KOPT-K1 (cell line): ENCODE results near the gene AGO3.

Experiments
- H3K27ac ChIP-seq: fragments of 200-600 bp; sonication (generic); 2 replicates; pipeline ENCODE4 v1.5.1; 2016; ENCODE audit warnings: antibody characterized with exemption, mild to moderate bottlenecking, low read depth, low read length; ENCODE audit not compliant: poor library complexity, severe bottlenecking
- H3K36me3 ChIP-seq: fragments of 200-600 bp; sonication (generic); 2 replicates; pipeline ENCODE4 v1.5.1; 2017; ENCODE audit warnings: antibody characterized with exemption, mild to moderate bottlenecking, low read length, moderate library complexity; ENCODE audit not compliant: insufficient read depth
- H3K9me3 ChIP-seq: fragments of 200-600 bp; sonication (generic); 2 replicates; pipeline ENCODE4 v1.5.1; 2017; ENCODE audit warnings: antibody characterized with exemption, low read length, mild to moderate bottlenecking; ENCODE audit not compliant: insufficient read depth, poor library complexity, severe bottlenecking

Gene AGO3

DNA sequence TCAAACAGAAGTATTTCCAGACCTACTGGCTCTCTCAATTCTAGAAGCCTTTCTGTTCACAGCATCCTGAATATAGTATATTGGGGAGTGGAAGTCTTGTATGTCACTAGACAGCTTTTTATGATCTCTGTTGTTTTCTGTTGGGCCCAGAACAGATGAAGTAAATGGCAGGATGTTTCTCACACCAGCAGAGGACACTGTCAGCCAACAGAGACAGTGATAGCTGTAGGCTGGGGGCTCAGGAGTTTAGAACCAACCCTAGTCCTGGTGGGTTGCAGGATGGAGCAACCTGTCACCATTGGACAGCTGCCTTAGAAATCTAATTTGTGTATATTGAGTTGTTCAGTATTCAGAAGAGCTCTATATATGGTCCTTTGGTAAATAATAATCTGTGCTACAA is 31.0 kb upstream of the AGO3 start:
- Histone ChIP-seq H3K27ac (no peak overlapping the region), H3K9me3 (no peaks in the 10 kb centered on the region), H3K36me3 (peaks cover 95% of the 10 kb centered on the region)

- H3K36me3 ChIP-seq = peaks cover 92% of the 10 kb centered on the region
- H3K9me3 ChIP-seq = no peaks in the 10 kb centered on the region
- H3K27ac ChIP-seq = no peak overlapping the region
Measured at GRCh38 chr1:35901235-35901634, 29.7 kb upstream of the AGO3 start.

GRCh38 chr1:35902671-35903070 is 28.2 kb upstream of the AGO3 start:
- Histone ChIP-seq H3K36me3 (peaks cover 92% of the 10 kb centered on the region), H3K9me3 (no peaks in the 10 kb centered on the region), H3K27ac (no peak overlapping the region)

- Histone ChIP-seq H3K27ac (no peak overlapping the region), H3K9me3 (no peaks in the 10 kb centered on the region), H3K36me3 (peaks cover 94% of the 10 kb centered on the region)
Measured at GRCh38 chr1:35914717-35915116, 16.2 kb upstream of the AGO3 start.

DNA sequence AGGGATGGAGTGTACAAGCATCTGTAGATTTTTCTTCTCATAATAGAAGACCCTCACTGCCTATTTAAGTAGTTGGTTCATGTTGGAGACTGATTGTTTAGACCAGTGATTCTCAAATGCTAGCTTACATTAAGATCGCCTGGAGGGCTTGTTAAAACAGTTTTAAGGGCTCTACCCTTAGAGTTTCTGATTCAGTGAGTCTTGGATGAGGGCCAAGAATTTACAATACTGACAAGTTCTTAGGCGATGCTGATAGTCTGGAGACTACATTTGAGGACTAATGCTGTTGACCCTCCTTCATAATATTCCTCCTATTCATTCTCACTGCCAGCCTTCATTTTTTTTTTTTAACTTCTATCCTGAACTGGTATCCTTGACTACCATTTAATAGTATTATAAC is 15.2 kb upstream of the AGO3 start:
- Histone ChIP-seq H3K9me3 (no peaks in the 10 kb centered on the region), H3K27ac (no peak overlapping the region), H3K36me3 (peaks cover 95% of the 10 kb centered on the region)

DNA sequence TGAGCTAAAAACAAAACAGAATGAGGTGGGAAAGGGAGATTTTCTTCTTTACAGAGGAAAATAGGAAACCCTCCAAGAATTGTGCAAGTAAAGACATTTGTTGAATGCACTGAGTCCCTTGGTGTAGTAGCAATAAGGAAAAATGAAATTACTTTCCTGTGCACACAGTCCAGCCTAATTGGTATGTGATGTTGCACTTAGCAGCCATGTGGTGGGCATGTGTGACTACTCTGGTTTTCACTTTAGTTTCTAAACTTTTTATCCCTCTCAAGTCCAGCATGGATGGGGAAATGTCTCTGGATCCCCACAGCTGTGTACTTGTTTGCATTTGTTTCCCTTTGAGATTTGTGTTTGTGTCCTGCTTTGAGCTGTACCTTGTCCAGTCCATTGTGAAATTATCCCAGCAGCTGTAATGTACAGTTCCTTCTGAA is 7.1 kb upstream of the AGO3 start:
- Histone ChIP-seq H3K27ac (no peak overlapping the region), H3K9me3 (no peaks in the 10 kb centered on the region), H3K36me3 (peaks cover 42% of the 10 kb centered on the region)

- no peak overlapping the region for H3K27ac ChIP-seq
- peaks cover 32% of the 10 kb centered on the region for H3K36me3 ChIP-seq
- H3K9me3 ChIP-seq = no peaks in the 10 kb centered on the region
Measured at GRCh38 chr1:35924838-35925237, 6.1 kb upstream of the AGO3 start.

GRCh38 chr1:35925741-35926140 is 5.2 kb upstream of the AGO3 start:
- peaks cover 23% of the 10 kb centered on the region; the same call in 1 of the 2 replicates for H3K36me3 ChIP-seq
- no peaks in the 10 kb centered on the region for H3K9me3 ChIP-seq
- no peak overlapping the region for H3K27ac ChIP-seq

DNA sequence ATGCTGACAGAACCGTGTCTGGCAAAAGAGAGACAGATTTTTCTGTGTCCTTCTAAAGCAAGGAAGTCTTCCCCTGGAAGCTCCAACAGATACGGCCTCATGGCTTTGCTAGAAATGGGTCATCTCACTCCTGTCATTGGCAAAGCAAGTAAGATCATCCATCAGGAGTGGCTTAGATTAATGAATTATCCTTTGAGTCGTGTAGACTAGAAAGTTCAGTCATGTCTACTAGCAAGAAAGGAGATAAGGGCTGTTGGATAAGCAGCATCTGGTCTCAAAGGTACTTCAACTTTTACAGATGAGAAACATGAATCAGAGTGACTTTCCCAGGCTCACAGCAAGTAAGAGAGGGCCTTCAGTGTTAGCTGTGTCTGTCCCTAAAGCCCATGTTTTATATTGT is 3.4 kb upstream of the AGO3 start:
- H3K9me3 ChIP-seq = no peaks in the 10 kb centered on the region
- H3K36me3 ChIP-seq = peaks cover 7% of the 10 kb centered on the region; the same call in 1 of the 2 replicates
- H3K27ac ChIP-seq = no peak overlapping the region

- Histone ChIP-seq H3K9me3 (no peaks in the 10 kb centered on the region), H3K27ac (peak overlapping the region; percentile 79), H3K36me3 (no peaks in the 10 kb centered on the region)
Measured at GRCh38 chr1:35929730-35930592, 944 bp upstream of the AGO3 start.

- Histone ChIP-seq H3K27ac (peak overlapping the region; percentile 79), H3K36me3 (no peaks in the 10 kb centered on the region), H3K9me3 (no peaks in the 10 kb centered on the region)
Measured at GRCh38 chr1:35931446-35932157, 697 bp downstream of the AGO3 start.

DNA sequence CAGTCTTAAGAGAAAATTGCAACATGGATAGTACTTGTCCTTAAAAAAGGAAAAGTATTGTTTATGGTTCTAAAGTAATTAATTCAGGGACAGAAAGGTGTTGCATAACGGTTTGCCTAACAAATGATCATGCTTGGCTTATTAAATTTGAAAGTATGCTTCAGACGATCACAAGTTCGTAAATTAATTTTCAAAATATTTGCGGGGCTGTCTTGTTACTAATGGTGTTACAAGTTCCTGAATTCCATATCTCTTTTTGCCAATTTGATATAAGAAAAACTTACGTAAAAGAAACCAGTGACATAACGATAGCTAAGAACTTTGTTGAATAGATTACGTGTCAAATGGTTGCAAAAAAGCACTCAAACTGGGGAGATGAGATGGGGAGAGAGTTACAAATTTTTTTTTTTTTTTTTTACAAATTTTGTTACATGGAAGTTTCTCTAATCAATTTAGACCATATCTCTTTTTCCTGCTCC is 1.3 kb downstream of the AGO3 start:
- peak overlapping the region; percentile 79 for H3K27ac ChIP-seq
- H3K36me3 ChIP-seq = no peaks in the 10 kb centered on the region
- H3K9me3 ChIP-seq = no peaks in the 10 kb centered on the region

DNA sequence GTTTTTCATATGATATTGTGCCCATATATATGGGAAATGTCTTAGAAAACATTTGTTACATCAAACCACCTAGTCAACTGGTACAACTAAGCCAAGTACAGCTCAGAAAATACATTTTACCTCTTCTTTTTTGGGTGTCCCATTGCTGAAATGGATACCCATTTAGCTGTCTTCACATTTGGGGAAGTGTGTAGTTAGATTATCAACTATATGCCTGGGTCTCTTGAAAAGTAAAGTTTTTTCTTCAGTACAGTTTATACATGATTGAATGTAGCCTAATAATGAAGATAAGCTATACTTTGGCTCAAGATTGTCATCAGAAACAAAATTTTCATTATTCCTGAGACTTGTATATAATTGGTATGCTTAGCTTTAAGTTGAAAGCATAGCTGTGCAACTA is 2.0 kb downstream of the AGO3 start:
- H3K36me3 ChIP-seq = no peaks in the 10 kb centered on the region
- H3K27ac ChIP-seq = no peak overlapping the region
- H3K9me3 ChIP-seq = no peaks in the 10 kb centered on the region

DNA sequence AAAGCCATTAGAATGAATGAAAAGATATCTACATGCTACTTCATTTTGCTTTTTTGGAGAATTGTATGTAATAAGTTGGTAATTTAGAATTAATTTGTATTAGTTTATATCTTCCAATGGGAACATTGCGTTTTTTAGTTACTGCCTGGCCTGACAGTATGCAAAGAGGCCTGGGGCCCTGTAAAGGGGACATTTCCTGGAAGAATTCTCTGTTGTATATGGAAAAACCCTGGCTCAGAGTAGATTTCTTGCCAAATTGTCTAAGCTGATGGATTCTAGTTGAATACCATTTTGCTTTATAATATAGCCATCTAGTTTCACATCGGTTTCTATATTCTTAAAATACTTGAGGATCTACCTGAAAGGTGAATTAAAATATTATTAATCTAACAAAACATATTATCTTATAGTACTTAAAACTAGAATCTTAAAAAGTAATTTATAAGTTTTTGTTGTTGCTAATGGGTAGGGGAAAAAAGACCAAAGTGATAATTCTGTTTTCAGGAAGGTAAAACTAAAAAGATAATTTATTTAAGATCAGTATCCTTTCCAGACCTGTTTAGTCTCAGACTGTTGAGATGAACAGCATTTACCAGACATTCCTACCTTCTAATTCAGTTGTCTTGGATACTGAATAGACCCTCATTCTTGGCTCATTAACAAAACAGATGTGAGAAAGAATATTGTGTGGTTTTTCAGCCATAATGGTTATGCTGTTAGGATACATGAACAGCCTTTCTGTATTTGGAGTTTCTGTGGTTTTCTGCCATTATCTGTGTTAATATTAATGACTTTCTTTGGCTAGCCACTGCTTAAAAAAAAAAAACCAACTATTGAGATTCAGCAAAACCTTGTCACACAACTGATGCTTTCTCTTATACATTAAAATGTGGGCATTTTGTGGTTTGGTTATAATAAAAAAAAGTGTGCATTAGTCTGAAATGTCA is 4.8 kb downstream of the AGO3 start:
- no peaks in the 10 kb centered on the region for H3K36me3 ChIP-seq
- no peaks in the 10 kb centered on the region for H3K9me3 ChIP-seq
- no peak overlapping the region for H3K27ac ChIP-seq

GRCh38 chr1:35936838-35937237 is 5.9 kb downstream of the AGO3 start:
- no peaks in the 10 kb centered on the region for H3K36me3 ChIP-seq
- H3K9me3 ChIP-seq = no peaks in the 10 kb centered on the region
- no peak overlapping the region for H3K27ac ChIP-seq
